Epithelial cell of esophagus (primary cell): ENCODE results near the gene UGGT2.
A peak's percentile ranks its signal among the peaks of the same experiment; 100 is the strongest.
"Not testable (repeated sequence)": the region's sequence is repeated elsewhere in the genome, so short reads cannot be mapped to it uniquely, and the experiment has no call there.

Experiments
- DNase-seq: peaks from one replicate; pipeline ENCODE4 v3.0.0; 2010; ENCODE audit warnings: low read depth
- H3K4me3 ChIP-seq: 2 replicates; pipeline ENCODE4 v1.5.1; 2011; ENCODE audit warnings: mild to moderate bottlenecking, low read length, control low read depth
- CTCF ChIP-seq: IDR thresholded peaks from 2 replicates; pipeline ENCODE4 v1.5.1; 2011; ENCODE audit warnings: low read depth, mild to moderate bottlenecking, low read length, control low read depth, inconsistent platforms; ENCODE audit not compliant: insufficient read depth; ENCODE audit errors: missing control alignments

Gene UGGT2

GRCh38 chr13:95781016-95781415 lies 272.2 kb downstream of the UGGT2 start:
- no peak for DNase-seq
- H3K4me3 ChIP-seq, result no peak overlapping the region
- no peak for TF ChIP-seq CTCF

GRCh38 chr13:95779522-95779921 lies 273.7 kb downstream of the UGGT2 start:
- DNase-seq, result no peak
- TF ChIP-seq CTCF, result no peak
- H3K4me3 ChIP-seq, result no peak overlapping the region

- DNase-seq, result no peak
- TF ChIP-seq CTCF, result no peak
- no peak overlapping the region for H3K4me3 ChIP-seq
Observed at GRCh38 chr13:95771905-95772304, 281.3 kb downstream of the UGGT2 start.

- H3K4me3 ChIP-seq, result no peak overlapping the region
- DNase-seq, result no peak
- TF ChIP-seq CTCF, result no peak
Observed at GRCh38 chr13:95763601-95764000, 289.6 kb downstream of the UGGT2 start.

- H3K4me3 ChIP-seq, DNase-seq: not testable (repeated sequence)
Observed at GRCh38 chr13:95762626-95763025, 290.6 kb downstream of the UGGT2 start.

GRCh38 chr13:95756072-95756471 lies 297.1 kb downstream of the UGGT2 start:
- no peak overlapping the region for H3K4me3 ChIP-seq
- no peak for DNase-seq

GRCh38 chr13:95754069-95754468 lies 299.1 kb downstream of the UGGT2 start:
- H3K4me3 ChIP-seq, result no peak overlapping the region
- no peak for TF ChIP-seq CTCF
- peak; percentile 32 for DNase-seq

More at GRCh38 chr13:95756072-95756471, 297.1 kb downstream of the UGGT2 start:
- no peak for TF ChIP-seq CTCF

GRCh38 chr13:95752677-95753076 lies 300.5 kb downstream of the UGGT2 start:
- no peak overlapping the region for H3K4me3 ChIP-seq
- TF ChIP-seq CTCF, result no peak
- no peak for DNase-seq
